ENCODE results near the gene LDB2. TPM values are rescaled to one million over a fixed set of nuclear protein-coding genes. Genes with fewer than 3 reads are reported as not detected.

LDB2 gene
- total and polyA plus RNA-seq, 2 donors from 2014 or later, result 26.9 to 59.9 TPM

- FAIRE-seq, result no peak
Observed at GRCh38 chr4:16890651-16891050, 7.8 kb downstream of the LDB2 start.

GRCh38 chr4:16889945-16890344, 8.5 kb downstream of the LDB2 start:
- Histone ChIP-seq H3K27ac (ENCODE audit: low read depth in 2 of 2, low read length in 2 of 2) (no peak overlapping the region), H3K4me1 (ENCODE audit: control insufficient read depth in 2 of 3, insufficient read depth in 2 of 3, low read depth in 1 of 3, low read length in 3 of 3) (peaks cover 0 to 4% (median 0%) of the 10 kb centered on the region in 3 donors), H3K36me3 (ENCODE audit: control insufficient read depth in 2 of 3, insufficient read depth in 3 of 3, low read length in 3 of 3) (no peaks in the 10 kb centered on the region), H3K9ac (ENCODE audit: low read length in 3 of 3) (no peak overlapping the region), H3K4me3 (ENCODE audit: low read length in 3 of 3) (no peak overlapping the region), H3K27me3 (ENCODE audit: control insufficient read depth, insufficient read depth, low read length) (no peaks in the 10 kb centered on the region), H3K9me3 (ENCODE audit: control insufficient read depth in 2 of 3, insufficient read depth in 1 of 3, low read length in 3 of 3) (no peaks in the 10 kb centered on the region)
- FAIRE-seq, result no peak
- TF ChIP-seq CTCF (IDR thresholded peaks at IDR 0.05; ENCODE audit: borderline replicate concordance, extremely low read depth, insufficient read depth), result no peak
- intact Hi-C loops (cut with DNase I), result no loop called here
- no peak for DNase-seq

More at GRCh38 chr4:16890651-16891050, 7.8 kb downstream of the LDB2 start:
- Histone ChIP-seq H3K9ac (ENCODE audit: low read length in 3 of 3) (no peak overlapping the region), H3K4me1 (ENCODE audit: control insufficient read depth in 2 of 3, insufficient read depth in 2 of 3, low read depth in 1 of 3, low read length in 3 of 3) (peaks cover 0 to 4% (median 0%) of the 10 kb centered on the region in 3 donors), H3K4me3 (ENCODE audit: low read length in 3 of 3) (no peak overlapping the region), H3K36me3 (ENCODE audit: control insufficient read depth in 2 of 3, insufficient read depth in 3 of 3, low read length in 3 of 3) (no peaks in the 10 kb centered on the region), H3K27ac (ENCODE audit: low read depth in 2 of 2, low read length in 2 of 2) (no peak overlapping the region), H3K27me3 (ENCODE audit: control insufficient read depth, insufficient read depth, low read length) (no peaks in the 10 kb centered on the region), H3K9me3 (ENCODE audit: control insufficient read depth in 2 of 3, insufficient read depth in 1 of 3, low read length in 3 of 3) (no peaks in the 10 kb centered on the region)
- no peak for TF ChIP-seq CTCF (IDR thresholded peaks at IDR 0.05; ENCODE audit: borderline replicate concordance, extremely low read depth, insufficient read depth)
- no peak for DNase-seq
- intact Hi-C loops (cut with DNase I), result no loop called here

GRCh38 chr4:16887887-16888286, 10.6 kb downstream of the LDB2 start:
- no peak for TF ChIP-seq CTCF (IDR thresholded peaks at IDR 0.05; ENCODE audit: borderline replicate concordance, extremely low read depth, insufficient read depth)
- Histone ChIP-seq H3K9me3 (ENCODE audit: control insufficient read depth in 2 of 3, insufficient read depth in 1 of 3, low read length in 3 of 3) (no peaks in the 10 kb centered on the region), H3K9ac (ENCODE audit: low read length in 3 of 3) (no peak overlapping the region), H3K27me3 (ENCODE audit: control insufficient read depth, insufficient read depth, low read length) (no peaks in the 10 kb centered on the region), H3K4me3 (ENCODE audit: low read length in 3 of 3) (no peak overlapping the region), H3K4me1 (ENCODE audit: control insufficient read depth in 2 of 3, insufficient read depth in 2 of 3, low read depth in 1 of 3, low read length in 3 of 3) (peaks cover 0 to 4% (median 0%) of the 10 kb centered on the region in 3 donors), H3K27ac (ENCODE audit: low read depth in 2 of 2, low read length in 2 of 2) (no peak overlapping the region), H3K36me3 (ENCODE audit: control insufficient read depth in 2 of 3, insufficient read depth in 3 of 3, low read length in 3 of 3) (no peaks in the 10 kb centered on the region)
- FAIRE-seq (no peak), DNase-seq (no peak)
- intact Hi-C loops (cut with DNase I), result no loop called here

All from kidney (tissue), 14 donors.